Measurements from ENCODE around the gene CHIA.
"Not testable (repeated sequence)": the region's sequence is repeated elsewhere in the genome, so short reads cannot be mapped to it uniquely, and the experiment has no call there.

Gene CHIA

DNA sequence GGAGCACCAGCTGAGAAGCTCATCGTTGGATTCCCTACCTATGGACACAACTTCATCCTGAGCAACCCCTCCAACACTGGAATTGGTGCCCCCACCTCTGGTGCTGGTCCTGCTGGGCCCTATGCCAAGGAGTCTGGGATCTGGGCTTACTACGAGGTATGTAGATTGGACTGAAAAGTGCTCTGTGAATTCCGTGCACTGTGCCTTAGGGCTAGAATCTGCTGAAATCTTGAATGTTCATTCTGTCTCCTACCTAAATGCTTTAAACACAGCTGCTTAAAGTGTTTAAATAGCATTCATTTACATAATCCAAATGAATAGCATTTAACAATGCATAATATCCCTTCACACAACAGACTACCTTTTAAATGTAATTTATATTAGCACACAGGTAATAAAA, 27.9 kb downstream of the CHIA start:
- no peak for TF ChIP-seq CTCF (IDR thresholded peaks at IDR 0.05; ENCODE audit: extremely low read depth, missing control alignments)
- no peak for DNase-seq (ENCODE audit: low spot score)

- no peak for TF ChIP-seq CTCF (IDR thresholded peaks at IDR 0.05; ENCODE audit: extremely low read depth, missing control alignments)
- DNase-seq (ENCODE audit: low spot score) = no peak
Observed at GRCh38 chr1:111320066-111320879, 29.6 kb downstream of the CHIA start.

- no peak for TF ChIP-seq CTCF (IDR thresholded peaks at IDR 0.05; ENCODE audit: extremely low read depth, missing control alignments)
- DNase-seq (ENCODE audit: low spot score) = no peak
Observed at GRCh38 chr1:111323231-111323630, 32.6 kb downstream of the CHIA start.

- DNase-seq (ENCODE audit: low spot score) = no peak
- no peak for TF ChIP-seq CTCF (IDR thresholded peaks at IDR 0.05; ENCODE audit: extremely low read depth, missing control alignments)
Observed at GRCh38 chr1:111332190-111332589, 41.5 kb downstream of the CHIA start.

DNA sequence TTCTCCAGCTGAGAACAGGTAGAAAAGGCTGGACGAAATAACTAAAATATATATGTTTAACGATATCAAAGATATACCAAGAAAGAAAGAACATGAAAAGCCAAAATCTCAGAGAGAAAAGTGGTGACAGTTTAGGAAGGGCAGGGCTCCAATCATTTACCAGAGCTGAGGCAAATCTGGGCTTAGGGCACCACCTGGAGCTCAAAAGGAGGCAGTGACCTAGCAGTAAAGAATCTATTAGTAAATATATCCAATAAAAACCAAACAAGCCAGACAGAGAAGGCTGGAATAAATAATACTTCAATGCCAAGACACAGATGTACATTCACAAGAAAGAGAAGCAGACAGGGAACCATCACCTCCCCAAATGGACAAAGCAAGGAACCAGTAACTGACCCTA, 43.5 kb downstream of the CHIA start:
- TF ChIP-seq CTCF (IDR thresholded peaks at IDR 0.05; ENCODE audit: extremely low read depth, missing control alignments) = peak; percentile 17
- DNase-seq (ENCODE audit: low spot score) = peak; percentile 62

DNA sequence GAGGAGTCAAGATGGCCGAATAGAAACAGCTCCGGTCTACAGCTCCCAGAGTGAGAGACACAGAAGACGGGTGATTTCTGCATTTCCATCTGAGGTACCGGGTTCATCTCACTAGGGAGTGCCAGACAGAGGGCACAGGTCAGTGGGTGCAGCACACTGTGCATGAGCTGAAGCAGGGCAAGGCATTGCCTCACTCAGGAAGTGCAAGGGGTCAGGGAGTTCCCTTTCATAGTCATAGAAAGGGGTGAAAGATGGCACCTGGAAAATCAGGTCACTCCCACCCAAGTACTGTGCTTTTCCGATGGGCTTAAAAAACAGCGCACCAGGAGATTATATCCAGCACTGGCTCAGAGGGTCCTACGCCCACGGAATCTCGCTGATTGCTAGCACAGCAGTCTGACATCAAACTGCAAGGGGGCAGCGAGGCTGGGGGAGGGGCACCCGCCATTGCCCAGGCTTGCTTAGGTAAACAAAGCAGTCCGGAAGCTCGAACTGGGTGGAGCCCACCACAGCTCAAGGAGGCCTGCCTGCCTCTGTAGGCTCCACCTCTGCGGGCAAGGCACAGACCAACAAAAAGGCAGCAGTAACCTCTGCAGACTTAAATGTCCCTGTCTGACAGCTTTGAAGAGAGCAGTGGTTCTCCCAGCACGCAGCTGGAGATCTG, 44.7 kb downstream of the CHIA start:
- not testable (repeated sequence) for DNase-seq (ENCODE audit: low spot score)

DNA sequence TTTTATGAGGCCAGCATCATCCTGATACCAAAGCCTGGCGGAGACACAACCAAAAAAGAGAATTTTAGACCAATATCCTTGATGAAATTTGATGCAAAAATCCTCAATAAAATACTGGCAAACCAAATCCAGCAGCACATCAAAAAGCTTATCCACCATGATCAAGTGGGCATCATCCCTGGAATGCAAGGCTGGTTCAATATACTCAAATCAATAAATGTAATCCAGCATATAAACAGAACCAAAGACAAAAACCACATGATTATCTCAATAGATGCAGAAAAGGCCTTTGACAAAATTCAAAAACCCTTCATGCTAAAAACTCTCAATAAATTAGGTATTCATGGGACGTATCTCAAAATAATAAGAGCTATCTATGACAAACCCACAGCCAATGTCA, 48.2 kb downstream of the CHIA start:
- not testable (repeated sequence) for DNase-seq (ENCODE audit: low spot score)

GRCh38 chr1:111346089-111346885, 55.6 kb downstream of the CHIA start:
- DNase-seq (ENCODE audit: low spot score) = peak; percentile 91
- peak; percentile 28 for TF ChIP-seq CTCF (IDR thresholded peaks at IDR 0.05; ENCODE audit: extremely low read depth, missing control alignments)

Measured in GM20000 (cell line).